HEK293 (cell line): Measurements from ENCODE around the gene CROCC.

Source experiments
- AEBP2 ChIP-seq: fragments of 450-650 bp; formaldehyde crosslinking; IDR thresholded peaks from 2 replicates; pipeline ENCODE4 v1.5.1; 2016; ENCODE audit warnings: missing biosample characterization, missing genetic modification characterization, borderline replicate concordance
- FEZF1 ChIP-seq: fragments of 450-650 bp; formaldehyde crosslinking; IDR thresholded peaks from 2 replicates; pipeline ENCODE4 v1.5.1; 2016; ENCODE audit warnings: missing biosample characterization, missing genetic modification characterization
- GFI1B ChIP-seq: fragments of 450-650 bp; formaldehyde crosslinking; IDR thresholded peaks from 2 replicates; pipeline ENCODE4 v1.5.1; 2016; ENCODE audit warnings: missing biosample characterization, missing genetic modification characterization
- GLIS2 ChIP-seq: fragments of 450-650 bp; formaldehyde crosslinking; IDR thresholded peaks from 2 replicates; pipeline ENCODE4 v1.5.1; 2016; ENCODE audit warnings: missing biosample characterization, missing genetic modification characterization
- KLF10 ChIP-seq: fragments of 450-650 bp; IDR thresholded peaks from 2 replicates; pipeline ENCODE4 v1.5.1; 2018; ENCODE audit warnings: missing biosample characterization, mild to moderate bottlenecking, missing genetic modification characterization
- KLF7 ChIP-seq: fragments of 450-650 bp; formaldehyde crosslinking; IDR thresholded peaks from 2 replicates; pipeline ENCODE4 v1.5.1; 2016; ENCODE audit warnings: missing biosample characterization, missing genetic modification characterization, borderline replicate concordance
- SP7 ChIP-seq: fragments of 450-650 bp; formaldehyde crosslinking; IDR thresholded peaks from 2 replicates; pipeline ENCODE4 v1.5.1; 2016; ENCODE audit warnings: missing biosample characterization, missing genetic modification characterization
- ZBTB21 ChIP-seq: fragments of 450-650 bp; formaldehyde crosslinking; IDR thresholded peaks from 2 replicates; pipeline ENCODE4 v1.5.1; 2017; ENCODE audit warnings: missing biosample characterization, missing genetic modification characterization
- ZBTB8A ChIP-seq: fragments of 450-650 bp; formaldehyde crosslinking; IDR thresholded peaks from 2 replicates; pipeline ENCODE4 v1.5.1; 2016; ENCODE audit warnings: missing biosample characterization, missing genetic modification characterization
- ZFP37 ChIP-seq: fragments of 450-650 bp; formaldehyde crosslinking; IDR thresholded peaks from 2 replicates; pipeline ENCODE4 v1.5.1; 2016; ENCODE audit warnings: missing biosample characterization, missing genetic modification characterization
- ZNF121 ChIP-seq: fragments of 450-650 bp; formaldehyde crosslinking; IDR thresholded peaks from 2 replicates; pipeline ENCODE4 v1.5.1; 2016; ENCODE audit warnings: missing biosample characterization, missing genetic modification characterization
- ZNF239 ChIP-seq: fragments of 450-650 bp; formaldehyde crosslinking; IDR thresholded peaks from 2 replicates; pipeline ENCODE4 v1.5.1; 2016; ENCODE audit warnings: missing biosample characterization, missing genetic modification characterization
- ZNF274 ChIP-seq, 2 experiments: fragments of 200-500 bp in 1 of 2; fragments of 450-650 bp in 1 of 2; sonication (Bioruptor generic) in 1 of 2; formaldehyde crosslinking in 1 of 2; IDR thresholded peaks; 2 replicates each; pipeline versions ENCODE4 v1.5.1 to v1.6.1; 2014 to 2016; ENCODE audit warnings: borderline replicate concordance in 1 of 2, inconsistent platforms in 1 of 2, low read length in 1 of 2, missing biosample characterization in 1 of 2, missing genetic modification characterization in 1 of 2
- ZNF391 ChIP-seq: fragments of 450-650 bp; formaldehyde crosslinking; IDR thresholded peaks from 2 replicates; pipeline ENCODE4 v1.5.1; 2016; ENCODE audit warnings: low read depth, missing biosample characterization, missing genetic modification characterization, borderline replicate concordance
- ZNF394 ChIP-seq: fragments of 450-650 bp; formaldehyde crosslinking; IDR thresholded peaks from 2 replicates; pipeline ENCODE4 v1.5.1; 2016; ENCODE audit warnings: missing biosample characterization, missing genetic modification characterization, mild to moderate bottlenecking, moderate library complexity, borderline replicate concordance
- ZNF423 ChIP-seq: fragments of 450-650 bp; formaldehyde crosslinking; IDR thresholded peaks from 2 replicates; pipeline ENCODE4 v1.5.1; 2016; ENCODE audit warnings: missing biosample characterization, missing genetic modification characterization
- ZNF433 ChIP-seq: fragments of 450-650 bp; formaldehyde crosslinking; IDR thresholded peaks from 2 replicates; pipeline ENCODE4 v1.5.1; 2016; ENCODE audit warnings: missing biosample characterization, missing genetic modification characterization, low read depth
- ZNF449 ChIP-seq: fragments of 450-650 bp; formaldehyde crosslinking; IDR thresholded peaks from 2 replicates; pipeline ENCODE4 v1.5.1; 2017; ENCODE audit warnings: missing biosample characterization, mild to moderate bottlenecking, missing genetic modification characterization, moderate library complexity
- ZNF501 ChIP-seq: fragments of 450-650 bp; formaldehyde crosslinking; IDR thresholded peaks from 2 replicates; pipeline ENCODE4 v1.5.1; 2016; ENCODE audit warnings: missing biosample characterization, missing genetic modification characterization
- ZNF585B ChIP-seq: fragments of 450-650 bp; formaldehyde crosslinking; IDR thresholded peaks from 2 replicates; pipeline ENCODE4 v1.5.1; 2016; ENCODE audit warnings: missing biosample characterization, missing genetic modification characterization
- ZNF629 ChIP-seq: fragments of 450-650 bp; formaldehyde crosslinking; IDR thresholded peaks from 2 replicates; pipeline ENCODE4 v1.5.1; 2017; ENCODE audit warnings: missing biosample characterization, missing genetic modification characterization
- ZNF660 ChIP-seq: fragments of 450-650 bp; IDR thresholded peaks from 2 replicates; pipeline ENCODE4 v1.5.1; 2018; ENCODE audit warnings: missing biosample characterization, mild to moderate bottlenecking, missing genetic modification characterization
- ZNF692 ChIP-seq: fragments of 450-650 bp; formaldehyde crosslinking; IDR thresholded peaks from 2 replicates; pipeline ENCODE4 v1.5.1; 2016; ENCODE audit warnings: missing biosample characterization, missing genetic modification characterization
- ZNF701 ChIP-seq: fragments of 450-650 bp; formaldehyde crosslinking; IDR thresholded peaks from 2 replicates; pipeline ENCODE4 v1.5.1; 2016; ENCODE audit warnings: missing biosample characterization, missing genetic modification characterization
- ZNF837 ChIP-seq: fragments of 450-650 bp; formaldehyde crosslinking; IDR thresholded peaks from 2 replicates; pipeline ENCODE4 v1.5.1; 2016; ENCODE audit warnings: missing biosample characterization, missing genetic modification characterization
- TF ChIP-seq, protein P1 (sequence below): fragments of 450-650 bp; formaldehyde crosslinking; conservative IDR thresholded peaks from 2 replicates; pipeline ENCODE4 v1.5.1; 2016; ENCODE audit warnings: low read depth, missing biosample characterization, missing genetic modification characterization
- TF ChIP-seq, protein P2 (sequence below): sonication (generic); formaldehyde crosslinking; IDR thresholded peaks from 2 replicates; pipeline ENCODE4 v1.8.1; 2022; ENCODE audit warnings: mild to moderate bottlenecking, moderate library complexity, missing genetic modification reagents

Gene CROCC

GRCh38 chr1:16905110-16905867 lies 16.4 kb upstream of the CROCC start (continued):
- TF ChIP-seq SP7 (tag by site-specific recombination) (0 out of 2 replicates have a peak, but pooled peaks have one; percentile 16), ZBTB21 (tag by site-specific recombination) (peak; percentile 47; the same call in 1 of the 2 replicates), ZNF121 (tag by site-specific recombination) (no peak), ZNF837 (tag by site-specific recombination) (no peak), GFI1B (tag by site-specific recombination) (no peak), ZBTB8A (no peak), ZNF692 (tag by site-specific recombination) (no peak), KLF10 (tag by site-specific recombination) (0 out of 2 replicates have a peak, but pooled peaks have one; percentile 42), ZNF629 (0 out of 2 replicates have a peak, but pooled peaks have one; percentile 31), ZNF701 (tag by site-specific recombination) (0 out of 2 replicates have a peak, but pooled peaks have one; percentile 39), ZNF501 (tag by site-specific recombination) (peak; percentile 27; the same call in 1 of the 2 replicates), ZNF585B (tag by site-specific recombination) (no peak), FEZF1 (tag by site-specific recombination) (peak; percentile 74), ZNF274 (IDR thresholded peaks at IDR 0.05; ENCODE audit: low read length) (no peak), ZNF274 (tag by site-specific recombination; IDR thresholded peaks at IDR 0.05; ENCODE audit: borderline replicate concordance) (no peak), ZNF433 (tag by site-specific recombination) (no peak), KLF7 (no peak), ZFP37 (tag by site-specific recombination) (no peak; the same call in 1 of the 2 replicates), AEBP2 (tag by site-specific recombination) (no peak), GLIS2 (tag by site-specific recombination) (no peak), ZNF660 (tag by site-specific recombination) (0 out of 2 replicates have a peak, but pooled peaks have one; percentile 28), ZNF239 (tag by site-specific recombination) (0 out of 2 replicates have a peak, but pooled peaks have one; percentile 26), ZNF449 (tag by site-specific recombination) (no peak), ZNF391 (tag by site-specific recombination) (0 out of 2 replicates have a peak, but pooled peaks have one; percentile 38), ZNF394 (tag by site-specific recombination) (no peak), ZNF423 (tag by site-specific recombination) (no peak)
- TF ChIP-seq, protein P1, sequence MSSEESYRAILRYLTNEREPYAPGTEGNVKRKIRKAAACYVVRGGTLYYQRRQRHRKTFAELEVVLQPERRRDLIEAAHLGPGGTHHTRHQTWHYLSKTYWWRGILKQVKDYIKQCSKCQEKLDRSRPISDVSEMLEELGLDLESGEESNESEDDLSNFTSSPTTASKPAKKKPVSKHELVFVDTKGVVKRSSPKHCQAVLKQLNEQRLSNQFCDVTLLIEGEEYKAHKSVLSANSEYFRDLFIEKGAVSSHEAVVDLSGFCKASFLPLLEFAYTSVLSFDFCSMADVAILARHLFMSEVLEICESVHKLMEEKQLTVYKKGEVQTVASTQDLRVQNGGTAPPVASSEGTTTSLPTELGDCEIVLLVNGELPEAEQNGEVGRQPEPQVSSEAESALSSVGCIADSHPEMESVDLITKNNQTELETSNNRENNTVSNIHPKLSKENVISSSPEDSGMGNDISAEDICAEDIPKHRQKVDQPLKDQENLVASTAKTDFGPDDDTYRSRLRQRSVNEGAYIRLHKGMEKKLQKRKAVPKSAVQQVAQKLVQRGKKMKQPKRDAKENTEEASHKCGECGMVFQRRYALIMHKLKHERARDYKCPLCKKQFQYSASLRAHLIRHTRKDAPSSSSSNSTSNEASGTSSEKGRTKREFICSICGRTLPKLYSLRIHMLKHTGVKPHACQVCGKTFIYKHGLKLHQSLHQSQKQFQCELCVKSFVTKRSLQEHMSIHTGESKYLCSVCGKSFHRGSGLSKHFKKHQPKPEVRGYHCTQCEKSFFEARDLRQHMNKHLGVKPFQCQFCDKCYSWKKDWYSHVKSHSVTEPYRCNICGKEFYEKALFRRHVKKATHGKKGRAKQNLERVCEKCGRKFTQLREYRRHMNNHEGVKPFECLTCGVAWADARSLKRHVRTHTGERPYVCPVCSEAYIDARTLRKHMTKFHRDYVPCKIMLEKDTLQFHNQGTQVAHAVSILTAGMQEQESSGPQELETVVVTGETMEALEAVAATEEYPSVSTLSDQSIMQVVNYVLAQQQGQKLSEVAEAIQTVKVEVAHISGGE (tag by site-specific recombination) = no peak
- TF ChIP-seq, protein P2, sequence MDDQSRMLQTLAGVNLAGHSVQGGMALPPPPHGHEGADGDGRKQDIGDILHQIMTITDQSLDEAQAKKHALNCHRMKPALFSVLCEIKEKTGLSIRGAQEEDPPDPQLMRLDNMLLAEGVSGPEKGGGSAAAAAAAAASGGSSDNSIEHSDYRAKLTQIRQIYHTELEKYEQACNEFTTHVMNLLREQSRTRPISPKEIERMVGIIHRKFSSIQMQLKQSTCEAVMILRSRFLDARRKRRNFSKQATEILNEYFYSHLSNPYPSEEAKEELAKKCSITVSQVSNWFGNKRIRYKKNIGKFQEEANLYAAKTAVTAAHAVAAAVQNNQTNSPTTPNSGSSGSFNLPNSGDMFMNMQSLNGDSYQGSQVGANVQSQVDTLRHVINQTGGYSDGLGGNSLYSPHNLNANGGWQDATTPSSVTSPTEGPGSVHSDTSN (CRISPR knock-in tag) = no peak
